RPMI8226 (cell line): Measurements from ENCODE around the gene PRM2.
A peak's percentile ranks its signal among the peaks of the same experiment; 100 is the strongest.

Source experiments
- DNase-seq: peaks from one replicate; pipeline ENCODE4 v3.0.0-alpha.2; 2015

PRM2 gene, protein sequence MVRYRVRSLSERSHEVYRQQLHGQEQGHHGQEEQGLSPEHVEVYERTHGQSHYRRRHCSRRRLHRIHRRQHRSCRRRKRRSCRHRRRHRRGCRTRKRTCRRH

GRCh38 chr16:11276143-11276895 lies at the start of gene PRM2:
Gene PRM2, minus strand, starts transcription at chr16:11276480. Its CDS starts 110 bp downstream, at chr16:11276370.
- no peak for DNase-seq

DNA sequence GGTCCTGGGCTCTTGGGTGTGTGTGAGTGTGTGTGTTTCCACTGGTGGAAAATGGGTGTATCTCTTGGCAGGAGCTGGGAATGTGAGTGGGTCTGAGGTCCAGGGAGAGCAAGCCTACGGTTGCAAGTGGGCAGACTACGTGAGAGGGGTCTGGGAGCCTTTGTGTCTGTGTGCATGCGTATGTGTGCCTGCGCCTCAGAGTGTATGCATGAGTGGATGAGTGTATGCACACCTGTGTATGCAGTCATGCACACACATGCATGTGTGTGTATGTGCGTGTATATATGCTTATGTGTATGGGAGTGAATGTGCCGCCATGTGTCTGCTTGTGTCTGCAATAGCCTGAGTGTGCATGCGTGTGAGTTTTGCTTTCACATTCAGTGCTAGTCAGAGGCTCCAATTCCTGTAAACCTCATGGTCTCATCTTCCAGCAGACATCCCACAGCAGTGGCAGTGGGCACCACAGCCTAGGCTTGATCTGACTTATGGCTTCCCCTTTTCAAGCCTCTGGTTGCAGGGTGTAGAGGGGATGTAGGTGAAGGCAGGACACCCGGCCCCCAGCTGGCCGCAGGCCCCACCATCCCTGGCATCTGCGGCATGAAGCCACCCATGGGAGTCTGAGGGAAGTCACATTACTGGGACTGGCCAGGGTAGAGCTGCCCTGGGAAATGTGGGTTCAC lies 49.3 kb upstream of the PRM2 start:
- DNase-seq: no peak

GRCh38 chr16:11323551-11324336 lies 47.5 kb upstream of the PRM2 start:
- DNase-seq: no peak

DNA sequence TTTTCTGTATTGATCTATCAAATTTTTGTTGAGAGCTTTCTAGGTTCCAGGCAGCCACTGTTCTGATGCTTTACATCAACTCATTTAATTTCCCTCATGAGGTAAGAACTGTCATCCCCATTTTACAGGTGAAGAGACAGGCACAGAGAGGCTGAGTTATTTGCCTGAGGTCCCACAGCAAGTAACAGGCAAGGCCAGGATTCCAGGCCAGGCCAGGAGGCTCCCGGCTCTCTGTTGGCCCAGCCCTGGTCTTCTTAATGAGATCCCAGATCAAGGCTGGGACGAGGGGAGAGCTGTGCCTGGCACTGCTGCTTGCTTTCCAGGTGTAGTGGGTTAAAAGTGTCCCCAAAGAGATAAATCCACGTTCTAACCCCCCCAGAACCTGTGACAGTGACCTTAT lies 46.5 kb upstream of the PRM2 start:
- DNase-seq: no peak

GRCh38 chr16:11321662-11322061 lies 45.4 kb upstream of the PRM2 start:
- no peak for DNase-seq

GRCh38 chr16:11320170-11320569 lies 43.9 kb upstream of the PRM2 start:
- no peak for DNase-seq

DNA sequence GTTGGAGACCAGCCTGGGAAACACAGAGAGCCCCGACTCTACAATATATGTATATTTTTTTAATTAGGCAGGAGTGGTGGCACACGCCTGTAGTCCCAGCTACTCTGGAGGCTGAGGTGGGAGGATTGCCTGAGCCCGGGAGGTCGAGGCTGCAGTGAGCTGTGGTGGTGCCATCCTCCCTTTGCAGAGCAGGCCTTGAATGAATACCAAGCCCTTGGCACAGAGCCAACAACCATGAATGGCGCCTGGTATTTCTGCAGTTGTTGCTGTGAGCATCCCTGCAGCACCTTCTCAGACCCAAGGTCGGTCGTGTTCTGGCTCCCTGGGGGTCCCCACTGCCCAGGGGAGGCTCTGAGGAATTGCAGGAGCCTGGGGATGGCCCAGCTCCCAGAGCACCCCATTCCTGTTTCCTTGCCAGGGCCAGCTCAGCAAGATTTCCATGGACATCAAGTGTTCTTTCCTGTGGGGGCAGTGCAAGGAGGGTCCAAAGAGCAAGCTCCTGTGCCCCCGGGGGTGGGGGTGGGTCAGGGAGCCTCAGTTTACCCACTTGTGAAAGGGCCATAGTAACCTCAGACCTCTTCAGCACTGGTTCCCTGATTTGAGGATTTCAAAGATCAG lies 43.4 kb upstream of the PRM2 start:
- peak; percentile 80 for DNase-seq

- no peak for DNase-seq
These were observed 42.5 kb upstream of the PRM2 start for GRCh38 chr16:11318817-11319216.

GRCh38 chr16:11316331-11317015 lies 40.2 kb upstream of the PRM2 start:
- no peak for DNase-seq

DNA sequence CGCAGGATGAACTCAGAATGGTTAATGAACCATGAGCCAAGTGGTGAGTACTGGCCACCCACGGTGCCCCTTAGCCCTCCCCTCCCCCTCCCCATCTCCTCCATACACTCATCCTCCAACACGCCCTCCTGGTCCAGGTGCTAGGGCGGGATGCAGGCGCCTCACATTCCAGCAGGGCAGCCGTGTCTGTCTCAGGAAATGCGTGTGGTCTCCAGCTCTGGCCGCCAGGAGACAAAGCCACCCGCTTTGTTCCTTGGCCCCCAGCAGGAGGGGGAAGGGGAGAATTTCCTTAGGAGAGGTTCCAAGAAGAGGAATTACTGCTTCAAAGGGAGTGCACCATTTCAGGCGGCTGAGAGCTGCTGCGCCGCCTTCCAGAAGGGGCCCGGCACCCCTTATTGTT lies 39.2 kb upstream of the PRM2 start:
- DNase-seq: no peak

DNA sequence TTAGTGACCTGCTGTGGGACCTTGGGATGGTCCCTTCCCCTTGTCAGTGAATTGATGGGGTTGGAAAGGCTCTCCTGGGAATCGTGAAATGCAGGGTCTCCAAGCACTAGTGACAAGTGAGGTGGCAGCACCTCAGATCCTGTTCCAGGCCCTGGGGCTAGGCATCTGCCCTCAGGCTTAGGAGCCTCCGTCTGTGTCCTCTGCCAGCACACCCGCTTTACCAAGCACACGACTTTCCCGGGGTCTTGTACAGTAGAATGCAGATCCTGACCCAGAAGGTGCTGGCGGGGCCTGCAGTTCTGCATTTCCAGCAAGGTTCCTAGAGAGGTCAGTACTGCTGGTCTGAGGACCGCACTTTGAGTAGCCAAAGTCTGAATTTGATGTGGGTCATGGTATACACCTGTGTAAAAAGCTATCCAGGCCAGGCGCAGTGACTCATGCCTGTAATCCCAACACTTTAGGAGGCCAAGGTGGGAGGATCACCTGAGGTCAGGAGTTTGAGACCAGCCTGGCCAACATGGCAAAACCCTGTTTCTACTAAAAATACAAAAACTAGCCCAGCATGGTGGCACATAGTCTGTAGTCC lies 38.1 kb upstream of the PRM2 start:
- DNase-seq: no peak

- DNase-seq: no peak
These were observed 37.4 kb upstream of the PRM2 start for GRCh38 chr16:11313493-11314308.

DNA sequence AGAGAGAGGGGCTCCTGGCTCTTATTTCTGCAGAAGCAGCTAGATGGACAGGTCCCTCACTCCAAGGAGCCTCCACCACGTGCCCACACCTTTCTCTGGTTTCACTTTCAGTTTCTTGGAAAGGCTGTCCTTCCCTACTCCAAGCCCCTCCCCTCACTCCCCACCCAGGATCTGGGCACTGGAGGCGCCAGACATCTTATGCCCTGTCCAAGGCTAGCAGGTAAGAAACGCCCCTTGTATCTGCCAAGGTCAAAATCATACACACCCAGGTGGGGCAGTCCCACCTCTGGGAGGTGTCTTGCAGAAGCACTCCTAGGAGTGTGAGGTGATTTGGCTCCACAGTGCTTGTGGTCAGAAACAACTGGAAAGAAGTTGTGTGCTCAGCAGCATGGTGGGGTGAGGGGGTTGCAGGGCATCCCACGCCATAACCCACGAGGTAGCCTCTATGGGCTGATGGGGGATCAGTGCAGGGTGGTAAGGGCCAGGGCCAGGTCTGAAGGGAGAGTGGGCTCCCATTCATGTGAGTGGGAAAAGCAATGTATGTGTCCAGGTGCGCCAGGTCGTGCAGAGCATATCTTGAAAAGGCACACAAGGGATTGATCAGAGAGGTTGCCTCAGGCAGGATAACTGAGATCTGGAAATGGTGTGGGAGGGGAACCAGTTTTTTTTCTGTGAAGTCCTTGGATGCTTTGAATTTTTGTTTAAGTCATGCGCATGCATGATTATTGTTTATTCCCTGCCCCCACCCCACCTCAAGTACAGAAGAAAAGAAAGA lies 36.6 kb upstream of the PRM2 start:
- DNase-seq: peak; percentile 95

- peak; percentile 87 for DNase-seq
These were observed 34.8 kb upstream of the PRM2 start for GRCh38 chr16:11310997-11311561.

DNA sequence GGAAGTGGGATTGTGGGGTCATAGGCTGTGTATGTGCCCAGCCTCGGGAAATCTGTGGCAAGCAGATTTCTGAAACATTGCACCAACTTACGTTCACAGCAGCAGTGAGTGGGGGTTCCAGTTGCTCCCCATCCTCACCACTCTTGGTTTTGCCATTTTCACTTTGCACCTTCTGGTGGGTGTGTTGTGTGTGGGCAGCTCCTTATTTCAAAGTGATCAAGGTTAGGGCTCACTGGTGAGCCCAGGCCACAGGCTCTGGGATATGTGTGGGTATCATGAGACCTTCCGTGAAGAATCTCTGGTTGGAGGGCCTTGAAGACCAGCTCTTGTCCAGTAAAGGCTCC lies 34.3 kb upstream of the PRM2 start:
- DNase-seq: no peak

GRCh38 chr16:11309895-11310633 lies 33.8 kb upstream of the PRM2 start:
- DNase-seq: peak; percentile 73

GRCh38 chr16:11308493-11309283 lies 32.4 kb upstream of the PRM2 start:
- peak; percentile 94 for DNase-seq
